OCI-LY1 (cell line): ENCODE data around the gene NT5C2.

Experiments used
- CTCF ChIP-seq: fragments of 200-600 bp; sonication (generic), shearing (Covaris generic); IDR thresholded peaks from 2 replicates; pipeline ENCODE4 v1.5.1; 2017; ENCODE audit warnings: mild to moderate bottlenecking, antibody characterized with exemption, low read length, moderate library complexity, mixed read lengths
- EZH2 ChIP-seq: fragments of 200-600 bp; sonication (generic), shearing (Covaris generic); IDR thresholded peaks from 2 replicates; pipeline ENCODE4 v1.8.0; 2017; ENCODE audit warnings: borderline replicate concordance, mixed run types, mild to moderate bottlenecking, antibody characterized with exemption, low read length, moderate library complexity, mixed read lengths

GRCh38 chr10:103232772-103233488 lies 39.9 kb upstream of the NT5C2 start:
- TF ChIP-seq CTCF (no peak), EZH2 (no peak)
